Suppressor macrophage treated with lipopolysaccharide for 1 hour (primary cell): ENCODE measurements around the gene LZTFL1.

Experiments used
- DNase-seq, 3 donors: peaks; one replicate each; pipeline ENCODE4 v3.0.0-alpha.2; 2020 to 2022

Gene LZTFL1, protein sequence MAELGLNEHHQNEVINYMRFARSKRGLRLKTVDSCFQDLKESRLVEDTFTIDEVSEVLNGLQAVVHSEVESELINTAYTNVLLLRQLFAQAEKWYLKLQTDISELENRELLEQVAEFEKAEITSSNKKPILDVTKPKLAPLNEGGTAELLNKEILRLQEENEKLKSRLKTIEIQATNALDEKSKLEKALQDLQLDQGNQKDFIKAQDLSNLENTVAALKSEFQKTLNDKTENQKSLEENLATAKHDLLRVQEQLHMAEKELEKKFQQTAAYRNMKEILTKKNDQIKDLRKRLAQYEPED

DNA sequence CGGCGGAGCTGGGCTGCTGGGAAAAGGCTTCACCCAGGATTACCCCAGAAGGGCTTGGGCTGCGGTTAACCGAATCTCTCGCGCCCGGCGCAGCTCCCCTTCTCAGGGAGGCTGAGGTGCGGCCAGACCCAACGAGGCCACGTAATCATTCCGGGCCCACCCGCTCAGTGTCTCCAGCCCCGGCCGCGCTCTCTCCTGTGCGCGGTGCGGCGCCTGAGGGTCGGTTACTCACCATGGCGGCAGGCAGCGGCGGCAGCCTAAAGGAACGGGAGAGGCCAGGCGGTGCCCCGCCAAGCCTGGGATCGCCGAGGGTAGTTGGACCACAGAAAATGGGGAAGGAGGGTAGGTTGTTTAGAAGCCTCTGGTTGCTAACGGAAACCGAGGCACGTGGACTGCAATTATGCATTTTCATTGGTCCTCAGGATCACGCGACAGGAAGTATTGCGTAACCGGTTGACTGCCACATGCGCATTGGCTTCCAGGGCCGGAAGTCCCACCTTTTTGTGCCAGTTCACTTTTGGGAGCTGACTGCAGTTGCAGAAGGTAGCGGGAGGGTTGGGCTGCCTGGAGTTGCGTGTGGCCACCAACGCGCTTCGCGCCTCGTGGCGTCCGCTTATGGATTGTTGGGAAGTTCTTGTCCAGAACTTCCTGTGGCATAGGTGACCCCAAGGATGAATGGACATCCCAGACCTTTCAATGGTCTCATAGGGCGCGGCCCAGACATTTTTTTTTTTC is at the start of gene LZTFL1:
TSS of gene LZTFL1 (minus strand) at position 363 of the 735 bp plus-strand sequence. CDS start at position 235, 128 bp downstream.
- peak; percentile 95 to 99 (median 99) for DNase-seq

DNA sequence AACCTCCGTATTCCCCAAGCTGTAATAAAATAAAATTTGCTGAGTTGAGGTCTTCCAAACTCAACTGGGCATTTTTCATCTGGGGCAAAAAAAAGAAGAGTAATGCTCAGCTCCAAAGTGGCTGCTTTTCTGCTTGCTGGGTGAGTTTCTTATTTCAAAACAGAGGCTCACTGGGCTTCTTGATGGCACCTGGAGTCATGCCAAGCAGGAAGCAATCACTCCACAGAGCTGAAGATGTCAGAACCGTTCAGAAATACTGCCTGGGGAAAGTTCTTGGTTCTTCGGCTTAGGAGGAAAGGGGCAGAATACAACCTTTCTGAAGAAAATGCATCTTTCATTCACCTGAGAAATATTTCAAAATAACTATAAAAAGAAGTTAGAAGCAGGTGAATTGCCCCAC is 48.5 kb upstream of the LZTFL1 start:
- DNase-seq = peak in 2 of 3 donors; percentile 4 to 18

DNA sequence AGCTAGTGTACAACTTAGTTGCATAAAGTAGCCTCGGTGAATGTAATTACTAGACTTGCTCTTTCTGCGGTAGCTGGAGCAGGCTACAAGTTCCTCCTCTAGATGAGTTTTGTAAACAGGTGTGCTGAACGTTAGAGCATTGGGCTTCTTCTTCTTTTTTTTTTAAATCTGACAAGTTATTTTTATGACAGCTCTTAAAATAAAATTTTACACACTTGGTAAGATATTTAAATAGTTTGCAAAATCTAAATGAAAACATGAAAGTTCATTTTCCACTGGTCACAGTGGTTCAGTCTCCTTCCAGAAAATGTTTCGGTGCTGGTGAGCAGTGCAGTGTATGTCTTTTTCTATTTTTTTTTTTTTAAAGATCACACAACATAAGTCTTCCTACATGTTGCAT is 47.4 kb upstream of the LZTFL1 start:
- DNase-seq = no peak

DNA sequence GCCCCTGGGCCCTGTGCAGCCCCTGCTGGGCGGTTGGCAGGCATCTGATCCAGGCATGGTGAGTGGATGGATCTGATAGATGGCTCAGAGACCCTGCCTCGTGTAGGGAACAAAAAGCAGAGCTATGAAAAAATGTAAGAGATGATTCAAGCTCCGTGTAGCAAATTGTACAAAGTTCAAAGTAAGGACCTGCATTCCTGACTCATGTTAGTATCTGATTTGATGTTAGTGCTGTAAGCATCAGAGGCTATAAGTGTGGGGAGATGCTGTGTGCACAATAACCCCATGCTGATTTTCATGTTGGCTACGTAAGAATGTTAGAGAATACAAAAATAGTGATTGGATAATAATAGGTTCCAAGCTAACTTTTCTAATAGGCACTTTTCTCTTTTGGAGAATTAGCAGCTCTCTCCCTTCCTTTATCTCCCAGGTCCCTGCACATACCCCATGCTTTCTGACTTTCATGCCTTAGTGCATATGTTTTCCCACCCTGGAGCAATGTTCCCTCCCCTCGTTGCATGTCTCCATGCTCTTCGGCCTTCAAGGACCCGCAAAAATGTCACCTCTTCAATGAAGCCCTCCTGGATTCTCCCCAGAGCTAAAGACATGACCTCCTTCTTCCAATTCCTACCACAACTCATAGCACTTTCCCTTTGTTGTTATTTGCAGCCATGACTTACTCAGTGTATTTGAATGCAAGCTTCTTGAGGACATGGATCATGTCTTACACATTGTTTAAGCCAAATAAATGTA is 46.0 kb upstream of the LZTFL1 start:
- DNase-seq = no peak

DNA sequence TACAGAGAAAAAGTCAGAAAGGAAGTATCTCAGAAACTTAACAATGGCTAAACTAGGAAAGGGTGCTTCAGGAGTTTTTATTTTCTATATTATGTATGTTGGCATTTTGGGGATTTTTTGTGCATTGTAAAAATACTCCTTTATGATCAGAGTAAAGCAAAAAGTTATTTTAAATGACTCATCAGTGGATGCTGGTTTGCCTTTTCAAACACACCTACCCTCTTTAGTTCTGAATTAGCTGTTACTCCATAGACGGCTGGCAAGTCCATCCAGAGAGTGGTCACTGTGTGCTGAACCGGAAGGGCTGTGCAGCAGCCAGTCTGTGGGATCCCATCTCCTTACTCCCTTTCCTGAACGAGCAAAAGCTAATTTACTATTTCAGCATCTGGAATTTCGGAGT is 45.4 kb upstream of the LZTFL1 start:
- DNase-seq = no peak

DNA sequence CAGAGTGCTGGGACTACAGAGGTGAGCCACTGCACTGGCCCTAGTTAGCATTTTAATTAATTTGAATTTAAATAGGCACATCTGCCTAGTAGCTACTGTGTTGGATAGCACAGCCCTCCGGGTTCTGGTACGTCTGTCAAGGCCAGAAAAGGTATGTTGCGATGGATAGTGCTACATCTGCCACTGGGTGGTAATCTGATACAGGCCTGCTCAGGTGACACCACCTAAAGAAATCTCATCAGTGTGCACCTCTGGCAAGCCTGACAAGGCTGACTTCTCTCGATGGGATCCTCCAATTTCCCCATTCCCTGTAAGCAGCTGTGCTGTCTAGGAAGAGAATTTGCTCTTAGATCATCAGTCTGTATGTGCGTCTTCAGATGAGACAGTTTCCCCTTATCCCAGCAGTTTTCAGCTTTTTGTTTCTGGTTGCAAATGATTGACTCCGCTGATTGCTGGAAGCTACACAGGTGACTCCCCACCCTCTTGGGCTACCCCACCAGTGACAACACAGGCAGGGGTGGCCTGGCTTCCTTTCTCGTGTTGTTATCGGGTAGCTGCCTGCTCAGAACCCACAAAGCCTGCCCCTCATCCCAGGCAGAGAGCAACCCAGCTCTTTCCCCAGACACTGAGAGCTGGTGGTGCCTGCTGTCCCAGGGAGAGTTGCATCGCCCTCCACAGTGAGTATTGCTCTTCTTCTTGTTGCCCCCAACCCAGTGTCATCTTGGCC is 44.2 kb upstream of the LZTFL1 start, which contains the start of gene CCR9:
TSS of gene CCR9 (plus strand) at position 565 of the 727 bp plus-strand sequence. CDS start 8,391 bp downstream, outside the sequence.
- DNase-seq = no peak

DNA sequence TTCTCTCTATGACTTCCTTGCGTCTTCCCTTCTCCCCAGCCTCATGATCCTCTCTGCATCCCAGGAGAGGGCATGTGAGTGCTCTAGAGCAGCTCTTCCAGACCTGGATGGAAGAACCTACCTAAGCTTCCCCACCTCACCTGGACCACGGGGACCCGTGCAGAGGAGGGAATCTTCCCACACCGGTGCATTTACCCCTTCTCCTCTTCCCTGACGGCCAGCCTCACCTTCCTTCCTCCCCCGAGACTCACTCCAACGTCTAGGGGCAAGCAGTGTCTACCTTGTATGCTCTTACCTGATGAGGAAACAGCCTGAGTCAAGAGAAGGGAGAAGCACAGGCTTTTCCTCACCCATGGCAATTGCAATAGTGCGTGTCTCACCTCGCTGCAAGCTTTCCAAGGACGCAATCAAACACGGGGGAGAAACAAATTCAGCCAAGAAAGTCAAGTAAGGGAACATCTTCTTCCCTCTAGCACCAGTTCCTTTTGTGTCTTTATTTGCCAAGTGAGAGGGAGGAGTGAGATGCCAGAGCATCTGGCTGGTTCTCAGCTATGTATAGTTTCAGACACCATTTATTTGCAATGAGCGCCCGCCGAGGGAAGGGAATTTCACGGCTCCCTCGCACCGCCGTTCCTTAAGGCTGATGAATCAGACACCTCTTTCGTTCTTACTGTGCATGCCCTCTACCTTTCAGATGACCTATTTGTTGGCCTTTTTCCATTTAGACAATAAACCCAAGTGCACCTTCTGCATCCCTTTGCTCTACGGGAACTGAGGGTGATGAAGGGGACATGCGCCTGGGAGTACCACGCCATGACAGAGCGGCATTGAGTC is 42.7 kb upstream of the LZTFL1 start:
- DNase-seq = no peak

DNA sequence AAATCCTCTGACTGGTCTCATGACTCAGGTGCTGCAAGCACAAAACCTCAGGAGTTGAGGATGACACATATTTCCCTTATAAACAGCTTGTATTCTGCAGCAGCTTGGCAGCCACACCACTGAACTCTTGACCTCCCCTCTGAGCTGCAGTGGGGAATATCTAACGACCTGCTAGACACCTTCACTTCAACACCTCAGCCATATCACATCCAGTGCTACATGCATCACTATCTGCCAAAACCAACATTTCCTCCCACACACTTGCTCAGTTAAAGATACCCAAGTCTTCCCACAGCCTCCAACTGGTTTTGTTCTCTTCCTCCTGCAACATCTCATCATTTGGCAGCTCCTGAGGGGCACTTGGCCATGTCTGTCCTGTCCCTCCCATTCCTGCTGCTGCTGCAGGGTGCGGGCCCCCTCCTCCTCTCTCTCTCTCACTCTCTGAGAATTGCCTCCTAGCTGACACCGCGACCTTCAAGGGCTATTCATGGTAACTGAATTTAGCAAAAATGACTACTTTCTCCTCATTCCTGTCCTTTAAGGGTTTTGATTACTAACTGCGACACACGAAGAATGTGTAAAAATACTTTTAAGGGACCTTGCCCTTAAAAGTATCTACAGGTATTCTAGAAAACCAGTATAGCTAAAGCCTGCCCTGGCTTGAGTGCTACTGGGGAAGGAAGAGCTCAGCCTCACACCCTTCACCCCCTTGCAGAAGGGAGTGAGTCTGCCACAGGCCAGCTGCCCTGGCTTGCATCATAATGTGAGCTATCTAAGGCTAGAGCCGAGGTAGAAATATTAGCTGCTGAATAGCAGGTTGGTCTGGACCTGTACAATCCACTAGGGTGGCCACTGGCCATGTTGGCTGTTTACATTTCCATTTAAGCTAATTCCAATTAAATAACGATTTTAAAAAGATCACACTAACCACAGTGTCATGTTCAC is 39.4 kb upstream of the LZTFL1 start:
- DNase-seq = no peak

DNA sequence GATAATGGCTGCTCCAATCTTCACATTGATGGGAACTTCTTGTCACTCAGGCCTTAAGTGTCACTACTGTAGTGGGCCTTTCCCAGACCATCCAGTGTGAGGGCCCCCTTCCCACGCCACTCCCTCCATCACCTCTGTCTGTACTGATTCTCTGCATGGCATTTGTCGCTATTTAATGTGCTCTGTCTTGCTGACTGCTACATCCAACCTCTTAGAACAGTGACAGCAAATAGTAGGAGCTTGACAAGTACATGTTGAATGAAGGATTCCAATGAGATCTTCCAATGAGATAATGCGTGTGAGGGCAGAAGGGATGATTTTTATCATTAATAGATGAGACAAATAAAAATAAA is 38.8 kb upstream of the LZTFL1 start:
- no peak for DNase-seq

DNA sequence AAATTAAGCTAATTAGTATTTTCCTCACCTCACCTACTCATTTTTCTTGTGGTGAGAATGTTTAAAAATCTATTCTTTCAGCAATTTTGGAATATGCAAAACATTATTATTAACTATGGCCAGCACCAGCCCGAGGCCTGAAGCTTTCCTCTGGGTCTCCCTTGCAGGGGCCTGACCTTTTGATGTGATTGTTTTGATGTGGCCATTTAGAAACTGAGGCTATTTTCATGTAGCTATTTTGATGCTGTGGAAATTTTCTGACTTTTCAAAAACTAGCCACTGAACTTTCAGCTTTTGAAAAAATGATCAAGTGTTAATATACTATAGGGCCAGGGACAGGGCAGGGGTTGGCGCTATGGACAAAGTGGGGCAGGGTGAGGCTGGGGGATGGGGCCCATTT is 36.2 kb upstream of the LZTFL1 start:
- DNase-seq = no peak

DNA sequence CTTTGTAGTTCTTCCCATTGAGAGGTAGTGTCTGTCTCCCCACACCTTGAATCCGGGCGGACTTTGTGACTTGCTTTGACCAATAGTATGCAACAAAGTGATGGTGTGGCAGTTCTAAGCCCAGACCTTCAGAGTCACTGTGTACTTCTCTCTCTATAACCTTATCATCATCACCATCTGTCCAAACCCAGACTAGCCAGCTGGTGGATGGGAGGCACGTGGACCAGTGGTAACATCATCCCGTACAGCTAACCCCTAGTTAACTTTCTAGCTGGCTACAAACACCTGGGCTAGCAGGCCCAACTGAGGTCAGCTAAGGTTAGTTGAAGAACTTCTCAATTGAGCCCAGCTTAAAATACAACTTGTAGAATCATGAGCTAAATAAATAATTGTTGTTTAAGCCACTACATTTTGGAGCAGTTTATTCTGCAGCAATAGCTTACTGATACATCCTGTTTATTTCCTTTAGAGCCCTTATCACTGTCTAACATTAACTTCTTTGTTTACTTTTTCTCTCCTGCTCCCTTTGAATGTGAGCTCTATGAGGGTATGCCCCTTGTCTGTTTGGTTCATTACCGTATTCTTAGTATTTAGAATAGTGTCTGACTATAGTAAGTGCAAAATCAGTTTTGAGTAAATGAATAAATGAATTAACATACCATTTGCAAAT is 32.9 kb upstream of the LZTFL1 start:
- DNase-seq = no peak

DNA sequence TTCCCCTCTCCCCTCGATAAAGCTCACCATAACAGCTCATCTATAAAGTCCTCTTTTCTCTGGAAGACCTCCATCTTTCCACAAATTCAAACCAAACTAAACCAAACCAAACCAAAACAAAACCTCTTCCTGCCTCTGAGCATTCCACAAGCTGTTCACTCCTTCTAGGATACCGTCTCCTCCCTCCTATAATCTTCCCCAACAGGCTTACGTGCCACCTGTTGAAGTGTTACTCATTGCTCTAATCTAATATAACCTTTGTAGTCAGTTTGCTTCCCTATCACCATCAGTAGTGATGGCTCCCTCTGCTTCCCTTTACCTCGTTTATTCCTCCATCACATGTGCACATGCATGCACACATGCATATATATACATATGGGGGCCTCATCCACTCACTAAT is 31.7 kb upstream of the LZTFL1 start:
- DNase-seq = no peak

DNA sequence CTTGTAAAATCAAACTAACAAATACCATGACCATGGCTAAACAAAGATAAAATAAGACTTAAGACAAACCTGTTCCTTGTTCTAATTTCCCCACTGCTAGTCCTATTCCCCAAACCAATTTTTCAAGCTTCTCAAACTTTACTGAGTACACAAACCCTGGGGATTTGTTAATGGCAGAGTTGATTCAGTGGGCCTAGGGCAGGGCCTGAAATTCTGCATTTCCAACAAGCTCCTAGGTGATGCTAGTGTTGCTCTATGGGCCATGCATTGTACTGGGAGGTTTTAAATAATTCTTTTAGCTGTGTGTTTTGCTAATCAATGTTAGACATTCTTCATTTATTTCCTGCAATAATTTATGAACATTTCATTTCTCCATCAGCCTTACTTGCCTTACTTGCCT is 31.1 kb upstream of the LZTFL1 start:
- DNase-seq = no peak

DNA sequence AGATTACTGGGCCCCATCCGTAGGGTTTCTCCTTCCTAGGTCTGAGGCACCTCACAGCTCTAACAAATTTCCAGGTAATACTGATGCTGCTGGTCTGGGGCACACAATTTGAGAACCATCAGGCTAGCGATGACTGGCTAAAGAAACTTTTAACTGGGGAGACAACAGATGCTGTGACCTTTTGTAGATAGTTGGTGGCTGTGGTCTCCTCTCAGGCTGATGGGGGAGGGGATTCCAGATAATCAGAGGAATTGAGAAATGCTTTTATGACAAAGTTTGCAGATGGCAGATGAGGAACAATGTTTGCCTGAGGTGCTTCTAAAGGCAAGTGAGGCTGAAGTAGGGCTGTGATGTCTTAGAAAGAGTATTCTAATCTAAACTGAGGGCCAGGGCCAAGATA is 30.6 kb upstream of the LZTFL1 start:
- no peak for DNase-seq

DNA sequence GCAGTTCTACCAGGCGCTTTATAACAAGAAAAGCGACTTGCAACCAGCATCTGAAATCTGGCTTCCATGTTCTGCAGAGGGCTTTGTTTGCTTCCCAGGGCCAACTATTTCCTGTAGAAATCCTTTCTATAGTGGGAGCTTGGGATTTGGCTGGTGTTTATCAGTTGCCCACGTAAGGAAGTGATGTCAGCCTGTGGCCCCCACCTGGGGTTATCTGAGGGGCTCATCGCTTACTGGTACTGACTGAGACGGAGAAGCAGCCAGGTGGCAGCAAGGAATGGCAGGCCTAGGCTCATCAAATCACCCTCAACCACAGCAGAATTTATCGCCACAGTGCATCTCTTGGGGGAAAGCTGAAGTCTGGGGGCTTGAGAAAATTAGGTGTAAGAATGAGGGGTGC is 29.9 kb upstream of the LZTFL1 start:
- DNase-seq = no peak

DNA sequence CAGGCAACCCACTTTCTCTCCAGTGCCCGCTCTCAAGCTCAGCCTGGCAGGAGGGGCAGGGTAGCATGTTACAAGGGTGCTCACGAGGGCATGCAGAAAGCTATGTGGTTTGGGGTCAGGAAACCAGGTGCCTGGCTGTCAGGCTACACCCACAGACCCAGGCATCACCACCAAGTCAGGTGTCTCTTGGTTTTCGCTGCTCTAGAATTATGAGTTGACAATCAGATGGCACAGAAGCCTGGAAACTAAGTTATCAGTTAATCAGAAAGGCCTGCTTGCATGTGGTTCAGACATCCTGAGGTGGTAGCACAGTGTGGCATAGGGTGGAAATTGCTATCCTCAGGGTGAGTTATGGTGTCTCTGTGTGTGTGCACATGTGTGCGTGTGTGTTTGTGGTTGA is 28.2 kb upstream of the LZTFL1 start:
- no peak for DNase-seq

DNA sequence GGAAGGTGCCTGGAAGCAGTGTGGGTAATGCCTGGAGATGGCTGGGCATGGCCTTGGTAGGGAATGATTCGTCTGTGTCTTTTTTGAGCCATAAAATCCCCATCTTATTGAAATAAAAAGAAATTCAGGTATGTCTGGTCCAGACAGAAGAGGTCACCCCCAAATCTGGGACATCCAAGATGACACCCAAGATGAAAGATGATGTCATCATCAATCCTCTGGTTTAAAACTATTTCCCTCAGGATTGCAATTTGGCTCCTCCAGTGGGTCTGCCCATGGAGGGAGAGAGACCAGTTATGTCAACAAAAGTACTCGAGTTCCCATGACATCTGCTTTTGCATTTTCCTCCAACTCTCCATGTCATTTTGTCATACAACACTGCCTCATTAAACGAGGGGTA is 27.7 kb upstream of the LZTFL1 start:
- DNase-seq = no peak

DNA sequence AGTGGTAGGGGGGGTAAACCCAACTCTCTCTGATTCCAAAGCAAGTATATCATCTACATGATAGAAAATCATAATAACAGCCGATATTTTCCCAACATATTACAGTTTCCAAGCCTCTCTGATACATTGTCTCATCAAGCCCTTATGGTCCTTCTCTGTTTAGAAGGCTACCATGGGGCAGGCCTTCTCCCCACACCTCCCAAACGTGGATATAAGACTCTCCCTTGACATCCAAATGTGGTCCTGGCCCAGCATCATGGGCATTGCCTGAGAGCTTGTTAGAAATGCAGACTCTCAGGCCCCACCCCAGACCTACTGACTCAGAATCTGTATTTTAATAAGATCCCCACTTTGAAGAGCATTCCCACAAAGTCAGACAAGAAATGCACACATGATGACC is 26.7 kb upstream of the LZTFL1 start:
- DNase-seq = no peak

DNA sequence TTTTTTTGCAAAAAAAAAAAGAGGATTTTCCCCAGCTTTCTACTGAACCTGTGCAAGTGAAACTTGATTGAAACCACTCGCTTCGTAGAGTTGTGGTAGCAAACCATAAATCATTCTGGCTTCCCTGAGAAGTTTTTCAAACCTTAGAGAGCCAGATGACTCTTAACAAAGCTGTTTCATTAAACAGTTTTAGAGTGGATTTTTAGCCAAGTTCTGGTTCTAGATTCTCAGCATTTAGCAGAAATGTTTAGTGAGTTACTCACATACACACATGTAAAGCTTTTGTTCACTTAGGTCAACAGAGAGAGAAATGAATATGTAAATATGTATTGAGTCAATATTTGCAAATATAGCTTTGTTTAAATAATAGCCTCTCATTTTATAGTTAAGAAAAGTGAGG is 26.3 kb upstream of the LZTFL1 start:
- no peak for DNase-seq

DNA sequence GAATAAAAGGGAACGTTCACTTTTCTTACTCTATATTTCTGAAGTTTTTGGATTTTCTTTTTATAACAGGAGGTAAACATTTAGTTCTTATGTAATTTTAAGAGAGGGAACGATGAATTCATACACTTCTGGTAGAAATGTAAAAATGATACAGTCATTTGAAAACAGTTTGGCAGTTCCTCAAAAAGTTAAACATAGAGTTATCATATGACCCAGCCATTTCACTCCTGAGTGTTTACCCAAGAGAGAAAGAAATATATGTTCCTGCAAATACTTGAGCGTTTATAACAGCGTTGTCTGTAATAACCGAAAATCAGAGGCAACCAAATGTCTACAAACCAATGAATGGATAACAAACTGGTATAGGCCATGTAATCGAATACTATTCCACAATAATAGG is 23.6 kb upstream of the LZTFL1 start:
- DNase-seq = peak in 1 of 3 donors; percentile 24
